Muscle of leg (tissue), 16 donors: Measurements from ENCODE around the gene IGHMBP2. TPM values are rescaled to one million over a fixed set of nuclear protein-coding genes. Genes with fewer than 3 reads are reported as not detected.
"Not testable (repeated sequence)": the region's sequence is repeated elsewhere in the genome, so short reads cannot be mapped to it uniquely, and the experiment has no call there.

Source experiments
- DNase-seq: peaks from one replicate; pipeline ENCODE4 v3.0.0; 2013
- H3K27ac ChIP-seq: one replicate; pipeline ENCODE4 v1.5.1; 2013; ENCODE audit warnings: mild to moderate bottlenecking, low read length, control low read depth
- H3K27me3 ChIP-seq: one replicate; pipeline ENCODE4 v1.6.1; 2013; ENCODE audit warnings: low read length; ENCODE audit not compliant: control insufficient read depth, insufficient read depth
- H3K36me3 ChIP-seq: one replicate; pipeline ENCODE4 v1.6.1; 2013; ENCODE audit warnings: low read length; ENCODE audit not compliant: control insufficient read depth, insufficient read depth
- H3K4me1 ChIP-seq: one replicate; pipeline ENCODE4 v1.6.1; 2013; ENCODE audit warnings: low read length; ENCODE audit not compliant: control insufficient read depth, insufficient read depth
- H3K4me3 ChIP-seq: one replicate; pipeline ENCODE4 v1.5.1; 2013; ENCODE audit warnings: low read length, control low read depth
- H3K9me3 ChIP-seq: replicated peaks from 2 replicates; pipeline ENCODE4 v1.6.1; 2013; ENCODE audit warnings: low read depth, low read length; ENCODE audit not compliant: control insufficient read depth
- WGBS: methylation state at CpG from one replicate; pipeline ENCODE4 v1.1.5; 2013; ENCODE audit warnings: missing lambda C conversion rate; ENCODE audit not compliant: insufficient coverage; 5-methylcytosine and 5-hydroxymethylcytosine counted together
- long read RNA-seq, 11 donors: transcript quantifications; one replicate each; lab custom pipeline, GENCODE V29; 2026
- polyA plus RNA-seq, 8 donors: library from polyadenylated mRNA; unstranded; fragments of 120-200 nt; gene quantifications; one replicate each; pipeline versions ENCODE4 v1.2.1 to v1.2.3, GENCODE V29; 2013; ENCODE audit warnings: inconsistent platforms in 1 of 8, low replicate concordance in 1 of 8; ENCODE audit not compliant: insufficient read length in 8 of 8, insufficient read depth in 1 of 8
- total RNA-seq: library from RNA; stranded (reverse); fragments of 120-200 nt; gene quantifications from one replicate; pipeline ENCODE4 v1.2.4, GENCODE V29; 2013

Gene IGHMBP2
- total RNA-seq: 7.6 TPM
- polyA plus RNA-seq: 10 to 100 TPM; 10.1 to 13.2 (median 12.1) TPM
- long read RNA-seq, donor 1: 0 reads
- long read RNA-seq, donor 2: 0 reads
- long read RNA-seq, donor 3: 0 reads
- long read RNA-seq, donor 4, partial matches to known transcripts: 0 of 1 reads
- long read RNA-seq, donor 4, other reads (novel, unspliced or antisense): 0 of 1 reads
- long read RNA-seq, donor 5, partial matches to known transcripts: 0 of 1 reads
- long read RNA-seq, donor 5, other reads (novel, unspliced or antisense): 0 of 1 reads
- long read RNA-seq, donor 6, partial matches to known transcripts: 0 of 1 reads
- long read RNA-seq, donor 6, other reads (novel, unspliced or antisense): 0 of 1 reads
- long read RNA-seq, donor 7, partial matches to known transcripts: 0 of 3 reads
- long read RNA-seq, donor 7, other reads (novel, unspliced or antisense): 0 of 3 reads
- long read RNA-seq, donor 8, partial matches to known transcripts: 5 of 5 reads
- long read RNA-seq, donor 8, other reads (novel, unspliced or antisense): 0 of 5 reads
- long read RNA-seq, donor 9, partial matches to known transcripts: 0 of 1 reads
- long read RNA-seq, donor 9, other reads (novel, unspliced or antisense): 0 of 1 reads
- long read RNA-seq, donor 10, partial matches to known transcripts: 0 of 1 reads
- long read RNA-seq, donor 10, other reads (novel, unspliced or antisense): 0 of 1 reads
- long read RNA-seq, donor 11: 0 reads

GRCh38 chr11:68903288-68904247 lies at the start of gene IGHMBP2, which contains the start of gene MRPL21:
Gene IGHMBP2 (plus strand): TSS chr11:68903891. CDS start chr11:68903953, 62 bp downstream.
Gene MRPL21 (minus strand): TSS chr11:68903832. CDS start chr11:68903810, 22 bp downstream.
- WGBS: under 1% methylated on average over 77 of the region's 78 CpGs
- DNase-seq: peak; percentile 93
- Histone ChIP-seq H3K36me3 (peaks cover 26% of the 10 kb centered on the region), H3K27me3 (no peaks in the 10 kb centered on the region), H3K27ac (peak within 1 kb of the TSS; percentile 78), H3K4me3 (peak within 1 kb of the TSS; percentile 75), H3K4me1 (peaks cover 8% of the 10 kb centered on the region), H3K9me3 (no peaks in the 10 kb centered on the region)

GRCh38 chr11:68854273-68854958 lies 49.3 kb upstream of the IGHMBP2 start:
- no peak overlapping the region for H3K27ac ChIP-seq
- no peak overlapping the region for H3K4me3 ChIP-seq
- H3K27me3 ChIP-seq: peaks cover 33% of the 10 kb centered on the region
- H3K36me3 ChIP-seq: no peaks in the 10 kb centered on the region
- DNase-seq: no peak
- WGBS: 12% methylated on average over 22 of the region's 42 CpGs
- H3K4me1 ChIP-seq: peaks cover 13% of the 10 kb centered on the region
- no peaks in the 10 kb centered on the region for H3K9me3 ChIP-seq

DNA sequence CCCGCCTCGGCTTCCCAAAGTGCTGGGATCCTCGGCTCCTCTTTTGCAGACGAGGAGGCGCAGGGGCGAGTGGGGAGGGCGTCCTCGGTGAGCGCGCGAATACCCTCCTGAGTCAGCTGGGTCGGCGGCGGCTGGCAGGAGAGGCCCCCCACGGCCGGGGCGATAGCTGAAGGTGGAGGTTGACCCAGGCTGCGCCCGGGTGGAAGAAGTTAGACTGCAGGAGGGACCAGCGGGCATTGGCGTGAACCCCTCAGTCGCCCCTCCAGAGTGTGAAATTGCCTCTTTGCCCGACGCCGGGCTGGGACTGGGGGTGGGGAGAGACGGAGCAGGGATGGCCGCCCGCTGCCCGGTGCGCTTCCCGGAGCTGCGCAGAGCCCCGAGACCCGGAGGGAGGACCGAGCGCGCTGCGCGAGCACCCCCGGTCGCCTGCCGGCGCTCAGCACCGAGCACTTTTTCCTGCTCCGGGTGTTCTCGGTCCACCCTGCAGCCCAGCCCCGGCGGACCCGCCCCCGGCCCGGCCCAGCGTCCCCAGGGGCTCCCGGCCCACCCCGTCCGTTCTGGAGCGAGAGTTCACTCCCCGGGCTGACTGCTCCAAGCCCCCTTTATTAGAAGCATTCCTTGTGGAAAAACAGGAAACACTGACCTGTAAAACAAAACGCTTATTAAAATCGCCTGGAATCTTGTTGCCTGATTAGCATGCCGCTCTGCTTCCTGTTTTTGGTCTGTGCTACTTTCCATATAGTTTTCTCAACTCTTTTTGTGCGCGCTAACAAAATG lies 48.3 kb upstream of the IGHMBP2 start:
- H3K4me1 ChIP-seq: peaks cover 13% of the 10 kb centered on the region
- DNase-seq: peak; percentile 67
- WGBS: under 1% methylated on average over 57 of the region's 62 CpGs
- H3K27me3 ChIP-seq: peaks cover 33% of the 10 kb centered on the region
- no peaks in the 10 kb centered on the region for H3K9me3 ChIP-seq
- H3K36me3 ChIP-seq: no peaks in the 10 kb centered on the region
- H3K27ac ChIP-seq: peak overlapping the region; percentile 74
- peak overlapping the region; percentile 50 for H3K4me3 ChIP-seq

DNA sequence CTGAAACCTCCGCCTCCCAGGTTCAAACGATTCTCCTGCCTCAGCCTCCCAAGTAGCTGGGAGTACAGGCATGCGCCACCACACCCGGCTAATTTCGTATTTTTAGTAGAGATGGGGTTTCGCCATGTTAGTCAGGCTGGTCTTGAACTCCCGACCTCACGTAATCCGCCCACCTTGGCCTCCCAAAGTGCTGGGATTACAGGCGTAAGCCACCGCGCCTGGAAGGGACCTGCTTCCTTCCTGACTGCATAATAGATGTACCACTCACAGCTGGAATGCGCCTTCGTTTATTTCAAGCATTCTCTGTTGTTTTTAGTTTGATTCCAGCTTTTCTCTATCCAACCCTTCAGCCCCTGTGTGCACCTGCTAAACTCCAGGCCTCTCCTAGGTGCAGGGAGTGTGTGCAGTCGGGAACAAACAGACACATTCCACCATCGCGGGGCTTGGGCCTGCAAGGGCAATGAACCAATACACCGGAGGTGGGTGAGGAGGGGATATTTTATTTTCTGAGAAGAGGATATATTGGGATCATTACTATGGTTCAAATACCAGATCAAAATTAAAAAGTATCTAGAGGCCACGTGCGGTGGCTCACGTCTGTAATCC lies 47.2 kb upstream of the IGHMBP2 start:
- H3K4me1 ChIP-seq: peaks cover 13% of the 10 kb centered on the region

GRCh38 chr11:68857037-68857586 lies 46.6 kb upstream of the IGHMBP2 start:
- Histone ChIP-seq H3K9me3 (no peaks in the 10 kb centered on the region), H3K4me1 (peaks cover 13% of the 10 kb centered on the region), H3K36me3 (no peaks in the 10 kb centered on the region), H3K27ac (no peak overlapping the region), H3K4me3 (no peak overlapping the region), H3K27me3 (peaks cover 33% of the 10 kb centered on the region)
- no CpG with 5 or more reads among the region's 8 CpGs for WGBS
- DNase-seq: no peak

More for the DNA sequence above, 47.2 kb upstream of the IGHMBP2 start:
- not testable (repeated sequence) for DNase-seq, H3K27ac ChIP-seq, H3K36me3 ChIP-seq, H3K9me3 ChIP-seq, H3K4me3 ChIP-seq
- H3K27me3 ChIP-seq: peaks cover 33% of the 10 kb centered on the region
- WGBS: 82% methylated on average over 12 of the region's 21 CpGs

- H3K36me3 ChIP-seq: no peaks in the 10 kb centered on the region
- H3K27ac ChIP-seq: no peak overlapping the region
- H3K9me3 ChIP-seq: peaks cover 6% of the 10 kb centered on the region
- peaks cover 15% of the 10 kb centered on the region for H3K27me3 ChIP-seq
- 46% methylated on average over 4 of the region's 8 CpGs for WGBS
- DNase-seq: no peak
- H3K4me3 ChIP-seq: no peak overlapping the region
- H3K4me1 ChIP-seq: peaks cover 12% of the 10 kb centered on the region
Observed at GRCh38 chr11:68859123-68859522, 44.6 kb upstream of the IGHMBP2 start.

GRCh38 chr11:68862421-68862820 lies 41.3 kb upstream of the IGHMBP2 start:
- 87% methylated on average over 4 of the region's 6 CpGs for WGBS

GRCh38 chr11:68863553-68864265 lies 40.0 kb upstream of the IGHMBP2 start:
- no peak overlapping the region for H3K27ac ChIP-seq
- no peak overlapping the region for H3K4me3 ChIP-seq
- H3K27me3 ChIP-seq: no peaks in the 10 kb centered on the region
- peaks cover 7% of the 10 kb centered on the region for H3K9me3 ChIP-seq
- no peak for DNase-seq
- WGBS: no CpG with 5 or more reads among the region's 3 CpGs
- no peaks in the 10 kb centered on the region for H3K4me1 ChIP-seq
- no peaks in the 10 kb centered on the region for H3K36me3 ChIP-seq

More at GRCh38 chr11:68862421-68862820, 41.3 kb upstream of the IGHMBP2 start:
- no peaks in the 10 kb centered on the region for H3K27me3 ChIP-seq
- H3K4me1 ChIP-seq: no peaks in the 10 kb centered on the region
- H3K9me3 ChIP-seq: peaks cover 7% of the 10 kb centered on the region
- H3K36me3 ChIP-seq: no peaks in the 10 kb centered on the region
- no peak for DNase-seq
- H3K27ac ChIP-seq: no peak overlapping the region
- H3K4me3 ChIP-seq: no peak overlapping the region
